D341Med (cell line): ENCODE results near the gene METTL8.
A peak's percentile ranks its signal among the peaks of the same experiment; 100 is the strongest.

Experiments used
- DNase-seq: peaks from one replicate; pipeline ENCODE4 v3.0.0; 2012; ENCODE audit warnings: low spot score

The METTL8 gene

GRCh38 chr2:171433763-171434012 is at the start of gene METTL8:
TSS of gene METTL8 (minus strand) at chr2:171433990. CDS start at chr2:171392185, 41,805 bp downstream.
- DNase-seq = no peak

GRCh38 chr2:171482877-171483276 is 49.1 kb upstream of the METTL8 start:
- no peak for DNase-seq

- no peak for DNase-seq
Measured at GRCh38 chr2:171482308-171482707, 48.5 kb upstream of the METTL8 start.

GRCh38 chr2:171480908-171481307 is 47.1 kb upstream of the METTL8 start:
- no peak for DNase-seq

- no peak for DNase-seq
Measured at GRCh38 chr2:171479154-171479814, 45.5 kb upstream of the METTL8 start.

GRCh38 chr2:171478345-171478744 is 44.6 kb upstream of the METTL8 start:
- DNase-seq = no peak

GRCh38 chr2:171475979-171476378 is 42.2 kb upstream of the METTL8 start:
- DNase-seq = no peak

GRCh38 chr2:171470129-171470528 is 36.3 kb upstream of the METTL8 start:
- DNase-seq = no peak

GRCh38 chr2:171469176-171469575 is 35.4 kb upstream of the METTL8 start:
- no peak for DNase-seq

- DNase-seq = no peak
Measured at GRCh38 chr2:171460537-171460936, 26.7 kb upstream of the METTL8 start.

GRCh38 chr2:171459498-171459897 is 25.7 kb upstream of the METTL8 start:
- DNase-seq = no peak

- no peak for DNase-seq
Measured at GRCh38 chr2:171452773-171453172, 19.0 kb upstream of the METTL8 start.

- DNase-seq = no peak
Measured at GRCh38 chr2:171451074-171451473, 17.3 kb upstream of the METTL8 start.

GRCh38 chr2:171447675-171448074 is 13.9 kb upstream of the METTL8 start:
- peak; percentile 26 for DNase-seq

- no peak for DNase-seq
Measured at GRCh38 chr2:171441470-171441869, 7.7 kb upstream of the METTL8 start.

- no peak for DNase-seq
Measured at GRCh38 chr2:171436307-171436706, 2.5 kb upstream of the METTL8 start.

GRCh38 chr2:171434013-171434989 is 511 bp upstream of the METTL8 start, which contains the start of gene DCAF17:
TSS of gene DCAF17 (plus strand) at chr2:171434226. CDS start at chr2:171434578, 352 bp downstream.
- DNase-seq = peak; percentile 95

GRCh38 chr2:171432969-171433762 is 624 bp downstream of the METTL8 start:
- DNase-seq = peak; percentile 48

- no peak for DNase-seq
Measured at GRCh38 chr2:171432206-171432968, 1.4 kb downstream of the METTL8 start.

GRCh38 chr2:171431677-171432167 is 2.1 kb downstream of the METTL8 start:
- no peak for DNase-seq
